PC-9 (cell line): ENCODE results near the gene SLC6A20. TPM values are rescaled to one million over a fixed set of nuclear protein-coding genes. Genes with fewer than 3 reads are reported as not detected.
"Not testable (repeated sequence)": the region's sequence is repeated elsewhere in the genome, so short reads cannot be mapped to it uniquely, and the experiment has no call there.

Experiments
- BruUV-seq: library from RNA; stranded (reverse); fragments of 400-500 nt; replicated peaks from 2 replicates; lab custom pipeline; 2021; lab: Mats Ljungman, UMichigan
- CTCF ChIA-PET: fragments of 300-600 bp; sonication (Branson Sonifier 250); formaldehyde crosslinking; loops from one replicate; lab custom pipeline; 2022; ENCODE audit warnings: antibody characterized with exemption; lab: Charles Lee
- POLR2A ChIA-PET: fragments of 300-600 bp; sonication (Branson Sonifier 250); formaldehyde crosslinking; loops from one replicate; lab custom pipeline; 2022; ENCODE audit warnings: antibody characterized with exemption; ENCODE audit not compliant: unreplicated experiment; lab: Charles Lee
- DNase-seq, 2 experiments: peaks; one replicate each; pipeline versions ENCODE4 v3.0.0 to v3.0.0-alpha.2; 2015 to 2022; ENCODE audit warnings: mixed read lengths in 1 of 2
- H2AFZ ChIP-seq: fragments of 200-600 bp; sonication (generic); 2 replicates; pipeline ENCODE4 v1.8.1; 2017; ENCODE audit warnings: antibody characterized with exemption
- H3F3A ChIP-seq: fragments of 200-600 bp; sonication (generic); 2 replicates; pipeline ENCODE4 v1.8.1; 2017; ENCODE audit warnings: antibody characterized with exemption, mild to moderate bottlenecking, low read depth; ENCODE audit not compliant: insufficient read depth
- H3K27ac ChIP-seq: fragments of 200-600 bp; sonication (generic); 2 replicates; pipeline ENCODE4 v1.6.1; 2016; ENCODE audit warnings: mixed run types
- H3K27me3 ChIP-seq: fragments of 200-600 bp; sonication (generic); 2 replicates; pipeline ENCODE4 v1.6.1; 2016; ENCODE audit warnings: low read depth, mixed run types; ENCODE audit not compliant: insufficient read depth
- H3K36me3 ChIP-seq: fragments of 200-600 bp; sonication (generic); 2 replicates; pipeline ENCODE4 v1.6.1; 2016; ENCODE audit warnings: low read depth, mixed run types
- H3K4me1 ChIP-seq: fragments of 200-600 bp; sonication (generic); replicated peaks from 2 replicates; pipeline ENCODE4 v1.6.1; 2016; ENCODE audit warnings: mixed run types; ENCODE audit not compliant: insufficient read depth
- H3K4me2 ChIP-seq: fragments of 200-600 bp; sonication (generic); 2 replicates; pipeline ENCODE4 v1.6.1; 2017; ENCODE audit warnings: mixed run types
- H3K4me3 ChIP-seq: fragments of 200-600 bp; sonication (generic); 2 replicates; pipeline ENCODE4 v1.6.1; 2016; ENCODE audit warnings: mixed run types
- H3K79me2 ChIP-seq: fragments of 200-600 bp; sonication (generic); 2 replicates; pipeline ENCODE4 v1.6.1; 2017; ENCODE audit warnings: low read depth, mixed run types
- H3K9me2 ChIP-seq: fragments of 200-600 bp; sonication (generic); 2 replicates; pipeline ENCODE4 v1.8.1; 2017; ENCODE audit warnings: mild to moderate bottlenecking; ENCODE audit not compliant: insufficient read depth
- H3K9me3 ChIP-seq: fragments of 200-600 bp; sonication (generic); 2 replicates; pipeline ENCODE4 v1.8.1; 2016; ENCODE audit warnings: low read depth; ENCODE audit not compliant: insufficient read depth
- H4K20me1 ChIP-seq: fragments of 200-600 bp; sonication (generic); 2 replicates; pipeline ENCODE4 v1.8.1; 2017; ENCODE audit not compliant: insufficient read depth
- CTCF ChIP-seq: fragments of 200-600 bp; sonication (generic); conservative IDR thresholded peaks from 2 replicates; pipeline ENCODE4 v1.6.1; 2017; ENCODE audit warnings: mixed run types, antibody characterized with exemption, mild to moderate bottlenecking, moderate library complexity
- EZH2 ChIP-seq: fragments of 200-600 bp; sonication (generic); IDR thresholded peaks from 2 replicates; pipeline ENCODE4 v1.8.0; 2017; ENCODE audit warnings: antibody characterized with exemption, low read depth
- intact Hi-C: fragments of 100-400 bp; cut with micrococcal nuclease; formaldehyde crosslinking; loops from one replicate; pipeline ENCODE4 v1.10.0; 2022; ENCODE audit not compliant: unreplicated experiment
- total RNA-seq: library from RNA; stranded (reverse); gene quantifications from 2 replicates; pipeline ENCODE4 v1.2.3, GENCODE V29; 2021

The SLC6A20 gene
- total RNA-seq, 1 experiment from 2014 or later = not detected

GRCh38 chr3:45751537-45752242 lies 44.6 kb downstream of the SLC6A20 start:
- Histone ChIP-seq H3K4me1 (no peaks in the 10 kb centered on the region), H3K4me3 (no peak overlapping the region), H3K9me2 (no peaks in the 10 kb centered on the region), H3K79me2 (no peaks in the 10 kb centered on the region), H4K20me1 (no peaks in the 10 kb centered on the region), H3K9me3 (no peaks in the 10 kb centered on the region), H3K36me3 (no peaks in the 10 kb centered on the region), H3K27ac (no peak overlapping the region), H2AFZ (no peak overlapping the region), H3K4me2 (no peak overlapping the region), H3K27me3 (no peaks in the 10 kb centered on the region), H3F3A (no peaks in the 10 kb centered on the region)
- no peak for DNase-seq
- POLR2A ChIA-PET = no interaction called here
- BruUV-seq = no TSS peak
- intact Hi-C loops = no loop called here
- TF ChIP-seq CTCF (no peak), EZH2 (no peak)
- CTCF ChIA-PET = no interaction called here

- no peaks in the 10 kb centered on the region for H3K9me3 ChIP-seq
- no peaks in the 10 kb centered on the region for H3K36me3 ChIP-seq
- no peak overlapping the region for H3K27ac ChIP-seq
- no peak for DNase-seq
- no peak overlapping the region for H3K4me2 ChIP-seq
- H3F3A ChIP-seq = no peaks in the 10 kb centered on the region
- no TSS peak for BruUV-seq
- H3K4me1 ChIP-seq = no peaks in the 10 kb centered on the region
- no peak for TF ChIP-seq EZH2
- TF ChIP-seq CTCF = no peak
- intact Hi-C loops = no loop called here
- POLR2A ChIA-PET = no interaction called here
- H3K79me2 ChIP-seq = no peaks in the 10 kb centered on the region
- CTCF ChIA-PET = no interaction called here
- H3K27me3 ChIP-seq = no peaks in the 10 kb centered on the region
- no peak overlapping the region for H2AFZ ChIP-seq
- no peak overlapping the region for H3K4me3 ChIP-seq
- H4K20me1 ChIP-seq = no peaks in the 10 kb centered on the region
- H3K9me2 ChIP-seq = no peaks in the 10 kb centered on the region
These were observed 46.5 kb downstream of the SLC6A20 start for GRCh38 chr3:45749880-45750279.

- H3K4me2 ChIP-seq, H3K4me1 ChIP-seq, H3K4me3 ChIP-seq, CTCF ChIA-PET, H3K9me3 ChIP-seq, H3K9me2 ChIP-seq, H3K27me3 ChIP-seq, H3K27ac ChIP-seq, H4K20me1 ChIP-seq, POLR2A ChIA-PET, H3K79me2 ChIP-seq, DNase-seq, H3F3A ChIP-seq, H3K36me3 ChIP-seq, intact Hi-C loops, H2AFZ ChIP-seq: not testable (repeated sequence)
- BruUV-seq = TSS peak; percentile 18
These were observed 47.2 kb downstream of the SLC6A20 start for GRCh38 chr3:45749036-45749600.
